A549 treated with dexamethasone at 1 μM for 4 hours (cell line): ENCODE results near the gene ZNF714. TPM values are rescaled to one million over a fixed set of nuclear protein-coding genes. Genes with fewer than 3 reads are reported as not detected.

Experiments
- total RNA-seq: library from RNA; stranded (reverse); fragments of 200-300 nt; extraction: Qiagen RNA extraction; gene quantifications from 5 replicates; pipeline ENCODE4 v1.2.3, GENCODE V29; 2022

Gene ZNF714
- 1.9 to 3.8 TPM (median 3.3 TPM) in 5 replicates for total RNA-seq

GRCh38 chr19:21082011-21082975 is at the start of gene ZNF714:
Gene ZNF714 (plus strand): TSS chr19:21082203. CDS start chr19:21098269, 16,066 bp downstream.

GRCh38 chr19:21141787-21142464 is 59.9 kb downstream of the ZNF714 start, which contains the start of gene ZNF431:
Gene ZNF431 (plus strand): TSS chr19:21142040. CDS start chr19:21142184, 144 bp downstream.

Other genes with a start within 250 kb of the ZNF714 start
- gene ZNF85, start 159.0 kb upstream of the ZNF714 start, total RNA-seq, result 0.20 TPM in 1 of 5 replicates, not detected in the others
- gene ZNF430, start 61.5 kb upstream of the ZNF714 start, total RNA-seq, result 1.5 to 3.0 TPM (median 1.9 TPM) in 5 replicates
- gene ZNF431, start 59.8 kb downstream of the ZNF714 start, total RNA-seq, result 2.3 to 4.3 TPM (median 3.8 TPM) in 5 replicates
- gene ZNF708, start 247.2 kb downstream of the ZNF714 start, total RNA-seq, result 0.79 to 1.4 TPM (median 0.90 TPM) in 5 replicates